Adrenal gland (tissue), 12 donors: ENCODE measurements around the gene RAMACL. TPM values are rescaled to one million over a fixed set of nuclear protein-coding genes. Genes with fewer than 3 reads are reported as not detected.
"Not testable (repeated sequence)": the region's sequence is repeated elsewhere in the genome, so short reads cannot be mapped to it uniquely, and the experiment has no call there.

Experiments
- DNase-seq, 7 donors: peaks; one replicate each; pipeline ENCODE4 v3.0.0-alpha.2; 2019 to 2020
- H3K27ac ChIP-seq, 5 donors: fragments of 200-600 bp; sonication (generic) in 4 of 5; 1 replicate in 3 of 5; 2 replicates in 2 of 5; pipeline versions ENCODE4 v1.5.1 to v1.8.0; 2016 to 2020; ENCODE audit warnings: mild to moderate bottlenecking in 1 of 5
- H3K27me3 ChIP-seq: fragments of 200-600 bp; 2 replicates; pipeline ENCODE4 v1.8.0; 2021
- H3K36me3 ChIP-seq, 2 donors: fragments of 200-600 bp; replicated peaks in 1 of 2; 1 replicate in 1 of 2; 2 replicates in 1 of 2; pipeline versions ENCODE4 v1.5.1 to v1.8.0; 2018 to 2022
- H3K4me1 ChIP-seq, 2 donors: fragments of 200-600 bp; replicated peaks in 1 of 2; 1 replicate in 1 of 2; 2 replicates in 1 of 2; pipeline versions ENCODE4 v1.5.1 to v1.8.0; 2018 to 2021
- H3K4me3 ChIP-seq, 4 donors: fragments of 200-600 bp; sonication (generic) in 3 of 4; one replicate each; pipeline ENCODE4 v1.5.1; 2016 to 2018
- H3K9me3 ChIP-seq, 3 donors: fragments of 200-600 bp; sonication (generic) in 1 of 3; replicated peaks in 1 of 3; 1 replicate in 2 of 3; 2 replicates in 1 of 3; pipeline versions ENCODE4 v1.5.1 to v1.8.0; 2016 to 2021
- POLR2A ChIP-seq, 2 donors: fragments of 450-650 bp; IDR thresholded peaks; one replicate each; pipeline ENCODE4 v1.6.1; 2017; ENCODE audit warnings: antibody characterized with exemption in 2 of 2, mild to moderate bottlenecking in 2 of 2, moderate library complexity in 1 of 2
- WGBS, 4 donors: extraction: QIAGEN DNeasy Blood & Tissue Kit in 2 of 4; methylation state at CpG; one replicate each; pipeline versions ENCODE4 v1.1.5 to v1.1.7; 2013 to 2017; 5-methylcytosine and 5-hydroxymethylcytosine counted together
- intact Hi-C, 2 donors: fragments of 100-400 bp; cut with DNase I; formaldehyde crosslinking; loops; one replicate each; pipeline versions ENCODE4 v1.14.1 to v1.15.0; 2022 to 2023
- polyA plus RNA-seq, 3 donors: library from polyadenylated mRNA; stranded (reverse); fragments of 200-250 nt in 2 of 3; fragments of 350-450 nt in 1 of 3; fragmentation: Illumina TruSeq in 1 of 3; extraction: RNeasy Lipid Tissue Mini Kit (QIAGEN cat#74804) in 1 of 3; gene quantifications; one replicate each; pipeline ENCODE4 v1.2.3, GENCODE V29; 2013 to 2014
- total RNA-seq, 9 donors: library from RNA; depleted of rRNA in 4 of 9; stranded (reverse); fragments of >200 nt in 4 of 9; fragments of 120-200 nt in 1 of 9; fragmentation: NEBNext Ultra II Directional in 1 of 9; extraction: Animal tissue kit (Norgen Biotek cat#: 25700) in 1 of 9; gene quantifications; one replicate each; pipeline versions ENCODE4 v1.1.0 to v1.2.4, GENCODE V29; 2013 to 2023
- TF ChIP-seq, protein P1 (sequence below), 6 experiments: fragments of 450-650 bp in 4 of 6; fragments of 200-600 bp in 2 of 6; sonication (generic) in 1 of 6; IDR thresholded peaks; 1 replicate in 5 of 6; 2 replicates in 1 of 6; pipeline versions ENCODE4 v1.5.1 to v1.8.0; 2016 to 2021; ENCODE audit warnings: antibody characterized with exemption in 6 of 6, mild to moderate bottlenecking in 2 of 6, moderate library complexity in 1 of 6
- donor health status: healthy with polysubstance abuse.
- donor health status: Bipolar disorder and iron deficiency.
- donor health status: DM: yes; HTN: yes; CAD: no.
- donor health status: DM: no; HTN: no; CAD: no.
- donor health status: DM: no; HTN: no; CAD: no.
- donor health status: DM: yes; HTN: yes; CAD: no.

RAMACL gene
- total and polyA plus RNA-seq, 12 donors = 0.14 to 4.2 (median 0.46) TPM

DNA sequence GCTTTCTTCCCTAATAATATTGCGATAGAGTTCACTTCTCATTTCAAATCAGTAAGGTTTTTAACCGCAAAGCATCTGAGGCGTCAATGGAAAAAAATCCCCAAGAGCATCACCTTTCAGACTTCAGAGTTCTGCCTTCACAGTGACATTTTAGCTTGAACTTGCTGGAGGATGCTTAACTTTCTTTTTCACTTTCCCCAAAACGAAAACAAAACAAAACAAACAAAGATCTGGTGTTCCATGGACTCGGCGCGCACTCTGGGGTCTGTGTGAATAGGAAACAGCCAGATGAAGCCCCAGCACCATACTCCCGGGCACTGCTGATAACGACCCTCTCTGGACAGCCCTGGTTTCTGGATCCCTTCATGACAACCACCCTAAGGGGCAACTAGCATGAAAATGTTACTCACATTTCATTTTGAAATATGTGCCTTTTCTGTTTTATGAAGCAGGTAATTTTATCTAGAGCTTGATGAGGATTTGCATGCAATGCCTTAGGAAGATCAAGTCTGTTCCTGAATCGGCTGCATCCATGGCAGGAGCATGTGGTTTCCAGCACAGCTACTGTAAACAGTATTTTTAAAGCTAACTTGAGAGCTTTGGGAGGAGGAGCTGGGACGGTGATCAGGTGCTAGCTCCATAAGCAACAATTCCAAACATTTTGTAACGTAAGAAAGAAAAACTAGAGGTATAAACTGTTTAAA, 44.5 kb downstream of the RAMACL start:
- no peak overlapping the region for H3K27ac ChIP-seq
- no peaks in the 10 kb centered on the region for H3K36me3 ChIP-seq
- 78 to 83% (median 81%) methylated on average over 12 of the region's 12 CpGs for WGBS, 4 donors
- no peaks in the 10 kb centered on the region for H3K4me1 ChIP-seq
- H3K9me3 ChIP-seq = no peaks in the 10 kb centered on the region
- DNase-seq = no peak
- intact Hi-C loops = no loop called here
- no peak for TF ChIP-seq POLR2A (IDR thresholded peaks at IDR 0.05)
- TF ChIP-seq, protein P1, sequence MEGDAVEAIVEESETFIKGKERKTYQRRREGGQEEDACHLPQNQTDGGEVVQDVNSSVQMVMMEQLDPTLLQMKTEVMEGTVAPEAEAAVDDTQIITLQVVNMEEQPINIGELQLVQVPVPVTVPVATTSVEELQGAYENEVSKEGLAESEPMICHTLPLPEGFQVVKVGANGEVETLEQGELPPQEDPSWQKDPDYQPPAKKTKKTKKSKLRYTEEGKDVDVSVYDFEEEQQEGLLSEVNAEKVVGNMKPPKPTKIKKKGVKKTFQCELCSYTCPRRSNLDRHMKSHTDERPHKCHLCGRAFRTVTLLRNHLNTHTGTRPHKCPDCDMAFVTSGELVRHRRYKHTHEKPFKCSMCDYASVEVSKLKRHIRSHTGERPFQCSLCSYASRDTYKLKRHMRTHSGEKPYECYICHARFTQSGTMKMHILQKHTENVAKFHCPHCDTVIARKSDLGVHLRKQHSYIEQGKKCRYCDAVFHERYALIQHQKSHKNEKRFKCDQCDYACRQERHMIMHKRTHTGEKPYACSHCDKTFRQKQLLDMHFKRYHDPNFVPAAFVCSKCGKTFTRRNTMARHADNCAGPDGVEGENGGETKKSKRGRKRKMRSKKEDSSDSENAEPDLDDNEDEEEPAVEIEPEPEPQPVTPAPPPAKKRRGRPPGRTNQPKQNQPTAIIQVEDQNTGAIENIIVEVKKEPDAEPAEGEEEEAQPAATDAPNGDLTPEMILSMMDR (IDR thresholded peaks at IDR 0.05) = no peak
- no peak overlapping the region for H3K4me3 ChIP-seq
- no peaks in the 10 kb centered on the region for H3K27me3 ChIP-seq

DNA sequence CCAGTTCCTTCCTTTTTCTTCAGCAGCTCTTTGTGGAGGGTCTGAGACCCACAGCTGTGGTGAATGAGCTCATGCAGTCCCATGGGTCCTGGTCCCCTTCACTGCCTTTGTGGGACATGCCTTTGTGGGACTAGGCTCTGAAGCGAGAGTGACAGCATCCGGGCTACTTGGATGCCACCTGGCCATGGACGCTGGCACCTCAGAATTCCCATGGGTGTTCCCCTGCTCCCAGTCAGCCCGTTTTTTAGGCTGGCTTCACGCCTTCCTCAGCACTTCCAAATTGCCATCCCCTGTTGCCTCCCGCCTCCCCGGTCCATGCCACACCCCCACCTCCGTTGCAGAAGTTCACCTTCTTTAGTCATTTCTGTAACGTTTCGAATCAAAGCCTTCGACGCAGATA, 45.1 kb downstream of the RAMACL start:
- H3K27ac ChIP-seq = no peak overlapping the region
- H3K36me3 ChIP-seq = no peaks in the 10 kb centered on the region
- intact Hi-C loops = no loop called here
- H3K4me3 ChIP-seq = no peak overlapping the region
- TF ChIP-seq, protein P1 (IDR thresholded peaks at IDR 0.05) = no peak
- no peak for TF ChIP-seq POLR2A (IDR thresholded peaks at IDR 0.05)
- H3K4me1 ChIP-seq = no peaks in the 10 kb centered on the region
- no peaks in the 10 kb centered on the region for H3K9me3 ChIP-seq
- 84 to 93% (median 89%) methylated on average over 12 of the region's 12 CpGs for WGBS, 4 donors
- DNase-seq = no peak
- no peaks in the 10 kb centered on the region for H3K27me3 ChIP-seq

DNA sequence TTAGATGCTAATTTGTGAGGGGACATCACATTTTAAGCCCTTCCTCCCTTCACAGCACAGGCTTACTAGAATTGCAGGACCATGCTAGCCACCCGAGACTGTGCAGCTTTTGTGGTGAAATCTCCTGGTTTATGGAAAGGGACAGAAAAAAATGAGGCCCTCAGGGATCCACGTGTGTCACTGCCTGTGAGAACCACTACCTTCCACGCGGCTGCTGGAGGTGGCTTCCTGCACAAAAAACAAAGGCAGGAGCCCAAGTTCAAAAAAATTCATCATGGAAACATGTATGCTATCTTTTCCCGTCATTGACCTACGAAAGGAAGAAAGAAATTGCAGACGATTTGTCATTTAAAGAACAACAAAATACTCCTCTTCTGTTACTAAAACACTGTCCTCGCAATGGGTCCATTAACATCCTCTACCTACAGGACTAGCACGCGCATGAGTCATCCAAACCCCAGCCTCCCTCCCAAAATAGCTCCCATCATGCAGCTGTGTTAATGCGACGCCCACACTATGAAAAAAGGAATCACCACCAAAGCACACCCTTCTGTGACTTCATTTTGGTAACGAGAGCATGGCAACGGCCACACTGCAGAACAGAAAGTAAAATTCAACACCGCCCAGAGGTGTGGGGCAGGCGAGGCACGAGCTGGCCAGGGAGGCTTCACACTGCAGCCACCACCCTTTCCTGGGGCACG, 45.7 kb downstream of the RAMACL start:
- intact Hi-C loops = no loop called here
- TF ChIP-seq POLR2A (IDR thresholded peaks at IDR 0.05) = no peak
- TF ChIP-seq, protein P1 (IDR thresholded peaks at IDR 0.05) = no peak
- WGBS, 4 donors = 75 to 81% (median 79%) methylated on average over 18 of the region's 18 CpGs
- no peaks in the 10 kb centered on the region for H3K36me3 ChIP-seq
- no peak overlapping the region for H3K27ac ChIP-seq
- no peak overlapping the region for H3K4me3 ChIP-seq
- H3K4me1 ChIP-seq = no peaks in the 10 kb centered on the region
- no peaks in the 10 kb centered on the region for H3K27me3 ChIP-seq
- H3K9me3 ChIP-seq = no peaks in the 10 kb centered on the region
- no peak for DNase-seq

DNA sequence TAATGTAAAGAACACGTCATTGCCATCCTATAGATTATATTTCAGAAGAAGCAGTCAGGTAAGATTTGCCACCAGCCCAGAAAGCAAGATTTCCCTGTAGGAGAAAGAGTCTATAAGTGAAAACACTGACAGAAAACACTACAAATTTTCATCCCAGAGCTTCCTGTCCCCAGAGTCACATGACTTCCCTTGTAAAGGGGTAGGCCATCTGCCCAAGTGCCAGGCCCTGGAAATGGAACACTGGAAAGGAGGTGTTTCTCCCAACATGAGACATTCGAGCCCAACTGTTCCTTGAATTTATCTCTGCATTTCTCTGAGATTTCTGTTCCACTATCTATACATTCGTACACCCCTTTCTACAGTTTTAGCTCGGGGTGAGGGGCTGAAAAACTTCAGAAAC, 46.9 kb downstream of the RAMACL start:
- Histone ChIP-seq H3K36me3 (no peaks in the 10 kb centered on the region), H3K9me3 (no peaks in the 10 kb centered on the region), H3K27me3 (no peaks in the 10 kb centered on the region), H3K4me3 (no peak overlapping the region), H3K27ac (no peak overlapping the region), H3K4me1 (no peaks in the 10 kb centered on the region)
- intact Hi-C loops = no loop called here
- no peak for TF ChIP-seq POLR2A (IDR thresholded peaks at IDR 0.05)
- DNase-seq = no peak
- WGBS, 4 donors = 82 to 92% (median 88%) methylated on average over 4 of the region's 4 CpGs

DNA sequence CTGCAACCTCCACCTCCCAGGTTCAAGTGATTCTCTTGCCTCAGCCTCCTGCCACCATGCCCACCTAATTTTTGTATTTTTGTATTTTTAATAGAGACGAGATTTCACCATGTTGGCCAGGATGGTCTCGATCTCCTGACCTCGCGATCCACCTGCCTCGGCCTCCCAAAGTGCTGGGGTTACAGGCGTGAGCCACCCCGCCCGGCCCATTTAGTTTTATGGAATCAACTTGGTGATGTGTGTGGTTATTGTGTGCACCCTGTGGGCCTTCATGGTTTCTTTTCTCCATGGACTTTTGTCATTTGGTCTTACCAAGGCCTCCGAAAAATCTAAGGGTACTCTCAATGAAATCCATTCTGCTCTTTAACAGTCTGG, 47.5 kb downstream of the RAMACL start:
- H3K27me3 ChIP-seq, H3K4me1 ChIP-seq, H3K9me3 ChIP-seq, DNase-seq, H3K36me3 ChIP-seq, H3K27ac ChIP-seq, intact Hi-C loops, H3K4me3 ChIP-seq: not testable (repeated sequence)
- 95 to 100% (median 97%) methylated on average over 5 to 9 of the region's 9 CpGs for WGBS, 4 donors
